ENCODE data around the gene PDIA2.
"Not testable (repeated sequence)": the region's sequence is repeated elsewhere in the genome, so short reads cannot be mapped to it uniquely, and the experiment has no call there.

PDIA2 gene

DNA sequence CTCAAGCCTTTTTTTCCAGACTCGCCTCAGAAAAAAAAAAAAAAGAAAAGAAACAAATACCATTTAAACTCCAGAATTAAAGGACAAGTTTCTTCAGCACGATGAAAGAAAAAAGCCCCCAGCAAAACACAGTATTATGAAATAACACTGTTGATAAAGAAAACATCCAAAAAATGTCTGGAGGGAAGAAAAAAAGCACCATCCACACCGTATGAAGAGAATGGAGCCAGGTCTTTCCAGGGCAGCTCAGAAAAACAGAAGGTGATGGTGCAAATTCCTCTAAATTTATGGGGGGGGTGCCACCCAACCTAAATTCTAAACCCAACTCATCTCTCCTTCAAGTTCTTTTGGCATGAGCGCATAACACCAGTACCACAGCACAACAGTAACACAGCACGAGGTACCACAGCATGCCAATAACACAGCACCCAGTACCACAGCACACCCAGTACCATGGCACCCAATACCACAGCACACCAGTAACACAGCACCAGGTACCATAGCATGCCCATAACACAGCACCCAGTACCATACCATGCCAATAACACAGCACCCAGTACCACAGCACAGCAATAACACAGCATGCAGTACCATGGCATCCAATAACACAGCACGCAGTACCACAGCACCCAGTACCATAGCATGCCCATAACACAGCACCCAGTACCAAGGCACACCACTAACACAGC, 50.6 kb downstream of the PDIA2 start:
- DNase-seq (ENCODE audit: low spot score), result no peak

DNA sequence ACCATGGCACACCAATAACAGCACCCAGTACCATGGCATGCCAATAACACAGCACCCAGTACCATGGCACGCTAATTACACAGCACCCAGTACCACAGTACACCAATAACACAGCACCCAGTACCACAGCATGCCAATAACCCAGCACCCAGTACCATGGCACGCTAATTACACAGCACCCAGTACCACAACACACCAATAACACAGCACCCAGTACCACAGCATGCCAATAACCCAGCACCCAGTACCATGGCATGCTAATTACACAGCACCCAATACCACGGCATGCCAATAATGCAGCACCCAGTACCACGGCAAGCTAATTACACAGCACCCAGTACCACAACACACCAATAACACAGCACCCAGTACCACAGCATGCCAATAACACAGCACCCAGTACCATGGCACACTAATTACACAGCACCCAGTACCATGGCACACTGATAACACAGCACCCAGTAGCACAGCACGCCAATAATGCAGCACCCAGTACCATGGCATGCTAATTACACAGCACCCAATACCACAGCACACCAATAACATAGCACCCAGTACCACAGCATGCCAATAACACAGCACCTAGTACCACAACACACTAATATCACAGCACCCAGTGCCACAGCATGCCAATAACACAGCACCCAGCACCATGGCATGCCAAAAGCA, 51.3 kb downstream of the PDIA2 start:
- not testable (repeated sequence) for DNase-seq (ENCODE audit: low spot score)

DNA sequence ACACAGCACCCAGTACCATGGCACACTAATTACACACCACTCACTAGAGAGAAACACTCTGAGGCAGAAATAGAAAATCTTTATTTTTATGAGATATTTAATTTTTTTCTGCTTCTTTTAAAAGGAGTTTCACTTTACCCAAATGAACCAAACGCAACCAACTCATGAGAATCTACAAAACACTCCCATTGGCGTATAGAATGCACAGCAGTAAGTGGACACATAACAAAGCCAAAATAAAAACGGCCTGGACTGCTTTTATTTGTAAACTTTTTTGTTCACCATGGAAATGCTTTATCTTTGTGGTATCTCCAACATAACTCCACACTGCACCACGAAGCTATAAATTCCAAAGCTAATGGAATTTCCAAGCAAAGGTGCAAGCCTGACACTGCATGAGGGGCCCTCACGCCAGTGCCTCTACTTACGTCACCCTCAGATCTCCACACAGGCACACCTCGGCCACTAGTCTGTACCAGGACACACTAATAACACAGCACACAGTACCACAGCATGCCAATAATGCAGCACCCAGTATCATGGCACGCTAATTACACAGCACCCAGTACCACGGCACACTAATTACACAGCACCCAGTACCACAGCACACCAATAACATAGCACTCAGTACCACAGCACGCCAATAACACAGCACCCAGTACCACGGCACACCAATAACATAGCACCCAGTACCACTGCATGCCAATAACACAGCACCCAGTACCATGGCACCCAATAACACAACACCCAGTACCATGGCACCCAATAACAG, 52.1 kb downstream of the PDIA2 start:
- DNase-seq (ENCODE audit: low spot score), result not testable (repeated sequence)

DNA sequence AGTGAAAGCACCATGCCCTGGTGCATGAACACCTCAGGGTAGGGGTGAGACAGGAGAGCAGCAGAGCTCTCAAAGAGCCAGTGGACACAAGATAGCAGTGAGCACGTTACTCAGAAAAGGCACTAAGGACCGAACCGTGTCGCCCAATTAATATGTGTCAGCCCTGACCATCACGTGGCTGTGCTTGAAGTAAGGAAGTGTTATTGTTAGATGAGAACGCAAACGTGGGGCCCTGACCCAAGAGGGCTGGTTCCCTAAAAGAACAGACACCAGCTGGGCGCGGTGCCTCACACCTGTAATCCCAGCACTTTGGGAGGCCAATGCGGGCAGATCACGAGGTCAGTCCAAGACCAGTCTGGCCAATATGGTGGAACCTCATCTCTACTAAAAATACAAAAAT, 53.3 kb downstream of the PDIA2 start:
- no peak for DNase-seq (ENCODE audit: low spot score)

All from globus pallidus (tissue), 1 donor.